COLO668 (cell line): ENCODE results near the gene PRTG.
"Not testable (repeated sequence)": the region's sequence is repeated elsewhere in the genome, so short reads cannot be mapped to it uniquely, and the experiment has no call there.

Source experiments
- DNase-seq: peaks from one replicate; lab custom pipeline; 2025; ENCODE audit not compliant: unreplicated experiment; lab: John Stamatoyannopoulos, UW

Gene PRTG

GRCh38 chr15:55703873-55704301, 39.1 kb downstream of the PRTG start:
- no peak for DNase-seq

GRCh38 chr15:55700876-55701275, 42.1 kb downstream of the PRTG start:
- DNase-seq, result no peak

GRCh38 chr15:55698653-55699052, 44.3 kb downstream of the PRTG start:
- DNase-seq, result no peak

- DNase-seq, result no peak
Observed at GRCh38 chr15:55696221-55696620, 46.7 kb downstream of the PRTG start.

- DNase-seq, result no peak
Observed at GRCh38 chr15:55695432-55695831, 47.5 kb downstream of the PRTG start.

GRCh38 chr15:55694652-55695150, 48.3 kb downstream of the PRTG start:
- no peak for DNase-seq

- not testable (repeated sequence) for DNase-seq
Observed at GRCh38 chr15:55693116-55693515, 49.8 kb downstream of the PRTG start.

GRCh38 chr15:55687792-55688191, 55.2 kb downstream of the PRTG start:
- no peak for DNase-seq

- no peak for DNase-seq
Observed at GRCh38 chr15:55685286-55685685, 57.7 kb downstream of the PRTG start.

GRCh38 chr15:55683376-55683775, 59.6 kb downstream of the PRTG start:
- DNase-seq, result no peak

- DNase-seq, result no peak
Observed at GRCh38 chr15:55681631-55682030, 61.3 kb downstream of the PRTG start.

- DNase-seq, result no peak
Observed at GRCh38 chr15:55676507-55676906, 66.4 kb downstream of the PRTG start.

GRCh38 chr15:55673287-55673686, 69.7 kb downstream of the PRTG start:
- DNase-seq, result no peak

GRCh38 chr15:55669270-55669669, 73.7 kb downstream of the PRTG start:
- DNase-seq, result no peak

- no peak for DNase-seq
Observed at GRCh38 chr15:55665605-55666227, 77.2 kb downstream of the PRTG start.

GRCh38 chr15:55661428-55661827, 81.5 kb downstream of the PRTG start:
- no peak for DNase-seq

GRCh38 chr15:55660153-55660552, 82.8 kb downstream of the PRTG start:
- DNase-seq, result no peak

GRCh38 chr15:55659481-55659880, 83.5 kb downstream of the PRTG start:
- DNase-seq, result no peak

GRCh38 chr15:55658886-55659285, 84.1 kb downstream of the PRTG start:
- DNase-seq, result no peak

GRCh38 chr15:55654561-55655031, 88.4 kb downstream of the PRTG start:
- no peak for DNase-seq

- DNase-seq, result no peak
Observed at GRCh38 chr15:55652909-55653495, 90.0 kb downstream of the PRTG start.

GRCh38 chr15:55652359-55652758, 90.6 kb downstream of the PRTG start:
- no peak for DNase-seq

- no peak for DNase-seq
Observed at GRCh38 chr15:55649058-55649423, 93.9 kb downstream of the PRTG start.
